Endodermal cell (in vitro differentiated cells): Measurements from ENCODE around the gene INAFM1. TPM values are rescaled to one million over a fixed set of nuclear protein-coding genes. Genes with fewer than 3 reads are reported as not detected.
"Not testable (repeated sequence)": the region's sequence is repeated elsewhere in the genome, so short reads cannot be mapped to it uniquely, and the experiment has no call there.

Experiments used
- DNase-seq: peaks from one replicate; pipeline ENCODE4 v3.0.0-alpha.2; 2017
- H3K27ac ChIP-seq: 2 replicates; pipeline ENCODE4 v1.5.1; 2013; ENCODE audit warnings: mild to moderate bottlenecking, low read depth, low read length, moderate library complexity
- H3K27me3 ChIP-seq: 2 replicates; pipeline ENCODE4 v1.6.1; 2013; ENCODE audit warnings: mild to moderate bottlenecking, low read length, moderate library complexity; ENCODE audit not compliant: insufficient read depth, control insufficient read depth, poor library complexity, severe bottlenecking
- H3K36me3 ChIP-seq: 2 replicates; pipeline ENCODE4 v1.7.0; 2013; ENCODE audit warnings: mild to moderate bottlenecking, low read length, moderate library complexity; ENCODE audit not compliant: control insufficient read depth, insufficient read depth
- H3K4me1 ChIP-seq: one replicate; pipeline ENCODE4 v1.7.0; 2013; ENCODE audit warnings: low read length; ENCODE audit not compliant: control insufficient read depth, insufficient read depth
- H3K4me3 ChIP-seq: 2 replicates; pipeline ENCODE4 v1.5.1; 2013; ENCODE audit warnings: mild to moderate bottlenecking, low read length, moderate library complexity
- H3K9ac ChIP-seq: 2 replicates; pipeline ENCODE4 v1.6.1; 2013; ENCODE audit warnings: mild to moderate bottlenecking, low read length, moderate library complexity; ENCODE audit not compliant: poor library complexity, severe bottlenecking; ENCODE audit errors: extremely low read depth
- H3K9me3 ChIP-seq: 2 replicates; pipeline ENCODE4 v1.6.1; 2013; ENCODE audit warnings: mild to moderate bottlenecking, low read length, moderate library complexity; ENCODE audit not compliant: control insufficient read depth
- H3K27ac Mint-ChIP-seq: 2 replicates; pipeline ENCODE4 v1.8.0; 2020; ENCODE audit warnings: mixed read lengths
- H3K27me3 Mint-ChIP-seq: 2 replicates; pipeline ENCODE4 v1.8.0; 2021; ENCODE audit warnings: mild to moderate bottlenecking, mixed read lengths; ENCODE audit not compliant: insufficient read depth
- H3K36me3 Mint-ChIP-seq: 2 replicates; pipeline ENCODE4 v1.8.0; 2020; ENCODE audit warnings: low read depth, mixed read lengths
- H3K4me1 Mint-ChIP-seq: 2 replicates; pipeline ENCODE4 v1.8.0; 2020; ENCODE audit warnings: mixed read lengths
- H3K4me3 Mint-ChIP-seq: 2 replicates; pipeline ENCODE4 v1.8.0; 2020; ENCODE audit warnings: mild to moderate bottlenecking, moderate library complexity, mixed read lengths
- H3K9me3 Mint-ChIP-seq: 2 replicates; pipeline ENCODE4 v1.8.0; 2020; ENCODE audit warnings: mild to moderate bottlenecking, mixed read lengths
- WGBS, 2 experiments: methylation state at CpG; one replicate each; pipeline versions ENCODE4 v1.1.5 to v1.1.7; 2013; ENCODE audit warnings: missing lambda C conversion rate in 2 of 2, mixed read lengths in 1 of 2; ENCODE audit not compliant: insufficient coverage in 1 of 2, insufficient read length in 1 of 2; 5-methylcytosine and 5-hydroxymethylcytosine counted together
- total RNA-seq, 2 donors: library from RNA; stranded (reverse); fragmentation: NEBNext Ultra II Directional in 1 of 2; extraction: Animal tissue kit (Norgen Biotek cat#: 25700) in 1 of 2; gene quantifications; 2 replicates in 1 of 2; 3 replicates in 1 of 2; pipeline ENCODE4 v1.2.1, GENCODE V29; 2021
- TF ChIP-seq, protein P1 (sequence below): fragments of 200-600 bp; sonication (generic); conservative IDR thresholded peaks from 2 replicates; pipeline ENCODE4 v1.5.0; 2021; ENCODE audit warnings: antibody characterized with exemption, mild to moderate bottlenecking

The INAFM1 gene
- total RNA-seq, 2 donors from 2014 or later = 8.7 to 11.5 TPM

DNA sequence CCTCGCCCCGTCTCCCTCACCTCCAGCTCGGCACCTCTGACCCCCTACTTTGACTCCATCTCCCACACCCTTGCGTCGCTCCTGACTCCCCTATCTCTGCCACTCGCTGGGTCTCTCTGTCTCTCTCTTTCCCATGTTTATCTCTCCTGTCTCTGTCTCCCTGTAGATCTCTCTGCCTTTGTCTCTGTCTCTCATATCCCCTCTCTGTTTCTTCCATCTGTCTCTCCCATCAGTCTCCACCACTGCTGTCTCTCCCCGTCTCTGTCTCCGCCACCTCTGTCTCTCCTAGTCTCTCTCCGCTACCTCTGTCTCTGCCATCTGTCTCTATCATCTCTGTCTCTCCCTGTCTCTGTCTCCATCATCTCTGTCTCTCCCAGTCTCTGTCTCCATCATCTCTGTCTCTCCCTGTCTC is 31.3 kb upstream of the INAFM1 start:
- Histone ChIP-seq H3K4me1 (peaks cover 6% of the 10 kb centered on the region), H3K36me3 (no peaks in the 10 kb centered on the region), H3K27me3 (peaks cover 43% of the 10 kb centered on the region), H3K9ac (peak overlapping the region; percentile 70), H3K9me3 (no peaks in the 10 kb centered on the region), H3K27ac (no peak overlapping the region), H3K4me3 (peak overlapping the region; percentile 78)
- H3K9me3 Mint-ChIP-seq = no peaks in the 10 kb centered on the region
- WGBS, 2 experiments = 11 to 22% methylated on average over 7 to 9 of the region's 9 CpGs
- H3K27ac Mint-ChIP-seq = peak overlapping the region; percentile 20
- H3K27me3 Mint-ChIP-seq = peaks cover 32% of the 10 kb centered on the region
- TF ChIP-seq, protein P1, sequence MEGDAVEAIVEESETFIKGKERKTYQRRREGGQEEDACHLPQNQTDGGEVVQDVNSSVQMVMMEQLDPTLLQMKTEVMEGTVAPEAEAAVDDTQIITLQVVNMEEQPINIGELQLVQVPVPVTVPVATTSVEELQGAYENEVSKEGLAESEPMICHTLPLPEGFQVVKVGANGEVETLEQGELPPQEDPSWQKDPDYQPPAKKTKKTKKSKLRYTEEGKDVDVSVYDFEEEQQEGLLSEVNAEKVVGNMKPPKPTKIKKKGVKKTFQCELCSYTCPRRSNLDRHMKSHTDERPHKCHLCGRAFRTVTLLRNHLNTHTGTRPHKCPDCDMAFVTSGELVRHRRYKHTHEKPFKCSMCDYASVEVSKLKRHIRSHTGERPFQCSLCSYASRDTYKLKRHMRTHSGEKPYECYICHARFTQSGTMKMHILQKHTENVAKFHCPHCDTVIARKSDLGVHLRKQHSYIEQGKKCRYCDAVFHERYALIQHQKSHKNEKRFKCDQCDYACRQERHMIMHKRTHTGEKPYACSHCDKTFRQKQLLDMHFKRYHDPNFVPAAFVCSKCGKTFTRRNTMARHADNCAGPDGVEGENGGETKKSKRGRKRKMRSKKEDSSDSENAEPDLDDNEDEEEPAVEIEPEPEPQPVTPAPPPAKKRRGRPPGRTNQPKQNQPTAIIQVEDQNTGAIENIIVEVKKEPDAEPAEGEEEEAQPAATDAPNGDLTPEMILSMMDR = no peak
- no peak for DNase-seq
- H3K36me3 Mint-ChIP-seq = no peaks in the 10 kb centered on the region
- H3K4me3 Mint-ChIP-seq = peak overlapping the region; percentile 44
- peaks cover 3% of the 10 kb centered on the region for H3K4me1 Mint-ChIP-seq

DNA sequence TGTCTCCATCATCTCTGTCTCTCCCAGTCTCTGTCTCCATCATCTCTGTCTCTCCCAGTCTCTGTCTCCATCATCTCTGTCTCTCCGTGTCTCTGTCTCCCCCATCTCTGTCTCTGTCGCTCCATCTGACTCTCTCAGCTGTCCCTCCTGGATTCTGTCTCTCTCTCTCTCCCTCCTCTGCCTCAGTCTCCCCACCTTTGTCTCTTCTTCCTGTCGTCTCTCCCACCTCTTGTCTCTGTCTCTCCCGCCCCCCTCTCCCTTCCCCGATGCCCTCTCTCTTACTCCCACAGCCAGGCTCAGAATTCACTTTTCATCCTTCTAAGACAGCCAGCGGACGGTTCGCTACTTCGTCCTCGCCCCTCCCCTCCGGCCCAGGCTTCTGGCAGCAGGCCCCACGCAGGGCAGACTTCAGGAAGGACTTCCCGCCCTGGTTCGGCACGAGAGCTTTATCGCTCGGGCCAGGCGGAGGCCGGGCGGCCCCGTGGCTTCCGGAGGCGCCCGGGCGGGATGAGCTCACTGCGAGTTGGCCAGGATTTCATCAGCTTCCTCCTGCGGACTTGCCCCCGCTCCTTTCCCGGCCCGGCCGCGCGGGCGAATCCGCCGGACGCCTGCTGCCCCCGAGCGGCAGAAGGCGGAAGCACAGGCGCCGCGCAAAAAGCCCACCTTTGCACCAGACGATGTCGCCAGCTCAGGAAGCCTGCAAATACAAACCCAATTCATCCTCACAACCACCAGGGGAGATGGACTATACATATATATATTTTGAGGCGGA is 30.7 kb upstream of the INAFM1 start:
- H3K9me3 ChIP-seq = no peaks in the 10 kb centered on the region
- 2 to 3% methylated on average over 22 to 46 of the region's 46 CpGs for WGBS, 2 experiments
- H3K9me3 Mint-ChIP-seq = no peaks in the 10 kb centered on the region
- H3K27me3 ChIP-seq = peaks cover 37% of the 10 kb centered on the region
- peak; percentile 99 for DNase-seq
- peak overlapping the region; percentile 85 for H3K27ac Mint-ChIP-seq
- H3K9ac ChIP-seq = peak overlapping the region; percentile 70
- peaks cover 27% of the 10 kb centered on the region for H3K27me3 Mint-ChIP-seq
- no peaks in the 10 kb centered on the region for H3K36me3 Mint-ChIP-seq
- H3K27ac ChIP-seq = peak overlapping the region; percentile 80
- H3K4me3 ChIP-seq = peak overlapping the region; percentile 78
- peaks cover 6% of the 10 kb centered on the region for H3K4me1 ChIP-seq
- peaks cover 3% of the 10 kb centered on the region for H3K4me1 Mint-ChIP-seq
- H3K4me3 Mint-ChIP-seq = peak overlapping the region; percentile 44
- no peaks in the 10 kb centered on the region for H3K36me3 ChIP-seq
- TF ChIP-seq, protein P1 = peak; percentile 100

DNA sequence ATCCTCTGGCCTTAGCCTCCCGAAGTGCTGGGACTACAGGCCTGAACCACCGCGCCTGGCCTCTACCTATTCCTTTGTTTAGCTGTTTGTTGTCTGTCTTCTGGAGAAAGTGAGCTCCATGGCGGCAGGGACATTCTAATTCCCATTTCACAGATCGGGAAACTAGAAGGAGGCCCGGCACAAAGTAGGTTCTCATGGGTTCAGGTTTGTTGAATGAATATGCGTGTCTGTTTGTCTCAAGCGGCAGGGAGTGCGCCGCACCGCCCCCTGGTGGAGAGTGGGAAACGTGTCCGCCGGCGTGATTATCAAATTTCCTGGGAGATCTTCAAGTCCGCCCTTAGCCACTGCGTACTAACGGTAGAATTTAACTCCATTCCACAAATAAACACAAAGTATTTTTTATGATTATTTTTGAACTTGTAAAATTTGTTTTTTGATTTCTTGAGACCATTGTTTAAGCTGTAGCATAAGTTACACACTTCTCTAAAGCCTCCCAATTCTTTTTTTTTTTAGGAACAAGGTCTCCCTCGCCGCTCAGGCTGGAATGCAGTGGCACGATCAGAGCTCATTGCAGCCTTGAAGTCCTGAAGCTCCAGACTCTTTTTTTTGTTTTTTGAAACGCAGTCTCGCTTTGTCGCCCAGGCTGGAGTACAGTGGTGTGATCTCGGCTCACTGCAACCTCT is 27.2 kb upstream of the INAFM1 start:
- Mint-ChIP-seq H3K4me3 (no peak overlapping the region), H3K36me3 (no peaks in the 10 kb centered on the region), H3K27ac (peak overlapping the region; percentile 87), H3K27me3 (peaks cover 13% of the 10 kb centered on the region), H3K4me1 (no peaks in the 10 kb centered on the region), H3K9me3 (no peaks in the 10 kb centered on the region)
- 54 to 89% methylated on average over 11 to 23 of the region's 25 CpGs for WGBS, 2 experiments
- Histone ChIP-seq H3K9ac (no peak overlapping the region), H3K36me3 (no peaks in the 10 kb centered on the region), H3K4me3 (no peak overlapping the region), H3K27me3 (peaks cover 6% of the 10 kb centered on the region), H3K4me1 (no peaks in the 10 kb centered on the region), H3K27ac (no peak overlapping the region), H3K9me3 (no peaks in the 10 kb centered on the region)
- TF ChIP-seq, protein P1 = peak; percentile 98
- DNase-seq = peak; percentile 92

DNA sequence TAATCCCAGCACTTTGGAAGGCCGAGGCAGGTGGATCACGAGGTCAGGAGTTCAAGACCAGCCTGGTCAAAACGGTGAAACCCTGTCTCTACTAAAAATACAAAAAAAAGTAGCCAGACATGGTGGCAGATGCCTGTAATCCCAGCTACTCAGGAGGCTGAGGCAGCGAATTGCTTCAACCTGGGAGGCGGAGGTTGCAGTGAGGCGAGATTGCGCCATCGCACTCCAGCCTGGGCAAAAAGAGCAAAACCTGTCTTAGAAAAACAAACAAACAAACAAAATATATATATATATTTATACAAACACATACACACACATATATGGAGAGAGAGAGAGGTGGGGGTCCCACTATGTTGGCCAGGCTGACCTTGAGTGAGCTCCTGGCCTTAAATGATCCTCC is 21.7 kb upstream of the INAFM1 start:
- not testable (repeated sequence) for H3K4me3 ChIP-seq, H3K36me3 Mint-ChIP-seq, H3K27me3 Mint-ChIP-seq, H3K4me1 ChIP-seq, H3K9me3 ChIP-seq, H3K9me3 Mint-ChIP-seq, H3K36me3 ChIP-seq, H3K9ac ChIP-seq, DNase-seq, H3K27ac Mint-ChIP-seq, H3K4me3 Mint-ChIP-seq, H3K27me3 ChIP-seq, H3K4me1 Mint-ChIP-seq, H3K27ac ChIP-seq
- 72 to 96% methylated on average over 3 to 6 of the region's 8 CpGs for WGBS, 2 experiments
